Liver (tissue), 9 donors: Measurements from ENCODE around the gene ADAMTS15. TPM values are rescaled to one million over a fixed set of nuclear protein-coding genes. Genes with fewer than 3 reads are reported as not detected.

Experiments
- DNase-seq: peaks from one replicate; pipeline ENCODE4 v3.0.0-alpha.2; 2017; ENCODE audit warnings: low spot score
- H3K27ac ChIP-seq, 2 donors: one replicate each; pipeline ENCODE4 v1.7.0; 2013; ENCODE audit warnings: inconsistent platforms in 2 of 2, low read length in 2 of 2, control low read depth in 1 of 2, low read depth in 1 of 2, mild to moderate bottlenecking in 1 of 2
- H3K27me3 ChIP-seq, 4 donors: one replicate each; pipeline versions ENCODE4 v1.6.1 to v1.7.0; 2013; ENCODE audit warnings: low read length in 3 of 4, inconsistent platforms in 1 of 4, mild to moderate bottlenecking in 1 of 4, moderate library complexity in 1 of 4; ENCODE audit not compliant: control insufficient read depth in 4 of 4, insufficient read depth in 4 of 4
- H3K36me3 ChIP-seq, 4 donors: one replicate each; pipeline versions ENCODE4 v1.6.1 to v1.7.0; 2013; ENCODE audit warnings: low read length in 3 of 4, mild to moderate bottlenecking in 3 of 4, low read depth in 1 of 4, moderate library complexity in 1 of 4; ENCODE audit not compliant: control insufficient read depth in 4 of 4, insufficient read depth in 3 of 4
- H3K4me1 ChIP-seq, 4 donors: one replicate each; pipeline versions ENCODE4 v1.6.1 to v1.7.0; 2013; ENCODE audit warnings: low read length in 3 of 4, mild to moderate bottlenecking in 3 of 4, moderate library complexity in 1 of 4; ENCODE audit not compliant: control insufficient read depth in 4 of 4, insufficient read depth in 4 of 4
- H3K4me3 ChIP-seq, 3 donors: one replicate each; pipeline versions ENCODE4 v1.6.1 to v1.7.0; 2013; ENCODE audit warnings: low read length in 3 of 3, control low read depth in 1 of 3, low read depth in 1 of 3, mild to moderate bottlenecking in 1 of 3
- H3K9ac ChIP-seq, 2 donors: one replicate each; pipeline ENCODE4 v1.7.0; 2013; ENCODE audit warnings: low read length in 2 of 2, mild to moderate bottlenecking in 2 of 2, moderate library complexity in 2 of 2, control low read depth in 1 of 2, low read depth in 1 of 2
- H3K9me3 ChIP-seq, 4 donors: one replicate each; pipeline versions ENCODE4 v1.6.1 to v1.7.0; 2013; ENCODE audit warnings: low read length in 3 of 4; ENCODE audit not compliant: control insufficient read depth in 4 of 4
- ATF3 ChIP-seq: IDR thresholded peaks from 2 replicates; pipeline ENCODE4 v1.6.1; 2016; ENCODE audit warnings: antibody characterized with exemption
- CTCF ChIP-seq: fragments of 150-350 bp; IDR thresholded peaks from 2 replicates; pipeline ENCODE4 v1.5.1; 2017; ENCODE audit warnings: improper control_type of control experiment, low read depth, low read length; ENCODE audit not compliant: missing input control
- FOXA1 ChIP-seq: IDR thresholded peaks from 2 replicates; pipeline ENCODE4 v1.6.1; 2016; ENCODE audit warnings: antibody characterized with exemption
- GABPA ChIP-seq, 2 donors: IDR thresholded peaks in 1 of 2; conservative IDR thresholded peaks in 1 of 2; 2 replicates each; pipeline ENCODE4 v1.6.1; 2016; ENCODE audit warnings: antibody characterized with exemption in 2 of 2, mild to moderate bottlenecking in 1 of 2, moderate library complexity in 1 of 2
- HNF4A ChIP-seq, 2 donors: conservative IDR thresholded peaks; 2 replicates each; pipeline ENCODE4 v1.6.1; 2016; ENCODE audit warnings: antibody characterized with exemption in 2 of 2, mild to moderate bottlenecking in 2 of 2
- JUND ChIP-seq, 2 donors: IDR thresholded peaks; 2 replicates each; pipeline ENCODE4 v1.6.1; 2016; ENCODE audit warnings: antibody characterized with exemption in 2 of 2
- MAX ChIP-seq: IDR thresholded peaks from 2 replicates; pipeline ENCODE4 v1.6.1; 2016; ENCODE audit warnings: antibody characterized with exemption
- NR2F2 ChIP-seq: IDR thresholded peaks from 2 replicates; pipeline ENCODE4 v1.6.1; 2016; ENCODE audit warnings: antibody characterized with exemption
- REST ChIP-seq: IDR thresholded peaks from 2 replicates; pipeline ENCODE4 v1.6.1; 2016; ENCODE audit warnings: antibody characterized with exemption, mild to moderate bottlenecking
- RXRA ChIP-seq, 2 donors: IDR thresholded peaks; 2 replicates each; pipeline ENCODE4 v1.6.1; 2017 to 2018; ENCODE audit warnings: antibody characterized with exemption in 2 of 2, mild to moderate bottlenecking in 1 of 2
- TAF1 ChIP-seq: conservative IDR thresholded peaks from 2 replicates; pipeline ENCODE4 v1.6.1; 2016; ENCODE audit warnings: antibody characterized with exemption, mild to moderate bottlenecking
- YY1 ChIP-seq: IDR thresholded peaks from 2 replicates; pipeline ENCODE4 v1.6.1; 2016; ENCODE audit warnings: antibody characterized with exemption, mild to moderate bottlenecking
- ZBTB33 ChIP-seq: IDR thresholded peaks from 2 replicates; pipeline ENCODE4 v1.6.1; 2016; ENCODE audit warnings: antibody characterized with exemption
- WGBS: extraction: QIAGEN DNeasy Blood & Tissue Kit; methylation state at CpG from one replicate; pipeline ENCODE4 v1.1.7; 2013; 5-methylcytosine and 5-hydroxymethylcytosine counted together
- polyA plus RNA-seq, 2 donors: library from polyadenylated mRNA; stranded (reverse) in 1 of 2; unstranded in 1 of 2; fragments of 200-250 nt in 1 of 2; fragments of >200 nt in 1 of 2; fragmentation: Nextera tagmentation in 1 of 2; extraction: Ambion mirVana in 1 of 2; gene quantifications; one replicate each; pipeline versions ENCODE4 v1.2.1 to v1.2.3, GENCODE V29; 2013 to 2015
- total RNA-seq, 2 donors: library from RNA; depleted of rRNA; stranded (reverse); fragments of >200 nt; gene quantifications; one replicate each; pipeline ENCODE4 v1.2.3, GENCODE V29; 2014
- donor health status: healthy.
- donor health status: healthy.
- donor health status: healthy.
- donor health status: healthy.
- donor health status: healthy.

Gene ADAMTS15
- total and polyA plus RNA-seq, 4 donors = 0.06 to 1.3 (median 0.77) TPM

- no peak overlapping the region for H3K27ac ChIP-seq
- TF ChIP-seq CTCF (peak; percentile 8), RXRA (IDR thresholded peaks at IDR 0.05) (no peak), HNF4A (conservative IDR thresholded peaks at IDR 0.05) (no peak), JUND (IDR thresholded peaks at IDR 0.05) (no peak), ZBTB33 (no peak), TAF1 (no peak)
- H3K9me3 ChIP-seq = no peaks in the 10 kb centered on the region
- H3K4me1 ChIP-seq = peaks cover 11 to 24% (median 20%) of the 10 kb centered on the region in 4 donors
- no peak overlapping the region for H3K4me3 ChIP-seq
- H3K9ac ChIP-seq = no peak overlapping the region
- no peaks in the 10 kb centered on the region for H3K36me3 ChIP-seq
- peaks cover 0 to 12% (median 3%) of the 10 kb centered on the region in 4 donors for H3K27me3 ChIP-seq
- no peak for DNase-seq
- WGBS = 69% methylated on average over 2 of the region's 2 CpGs
Observed at GRCh38 chr11:130429120-130429681, 19.2 kb upstream of the ADAMTS15 start.

GRCh38 chr11:130429983-130430382, 18.5 kb upstream of the ADAMTS15 start:
- 63% methylated on average over 3 of the region's 3 CpGs for WGBS
- TF ChIP-seq GABPA (IDR thresholded peaks at IDR 0.05 in 1 of 2, conservative IDR thresholded peaks at IDR 0.05 in 1 of 2) = no peak
- no peak for TF ChIP-seq REST
- no peak for TF ChIP-seq HNF4A (conservative IDR thresholded peaks at IDR 0.05)
- H3K9ac ChIP-seq = no peak overlapping the region
- H3K4me1 ChIP-seq = peaks cover 11 to 25% (median 21%) of the 10 kb centered on the region in 4 donors
- no peak overlapping the region for H3K27ac ChIP-seq
- H3K9me3 ChIP-seq = no peaks in the 10 kb centered on the region
- H3K36me3 ChIP-seq = no peaks in the 10 kb centered on the region
- no peak overlapping the region for H3K4me3 ChIP-seq
- no peak for DNase-seq
- peaks cover 0 to 12% (median 3%) of the 10 kb centered on the region in 4 donors for H3K27me3 ChIP-seq

GRCh38 chr11:130431331-130431773, 17.1 kb upstream of the ADAMTS15 start:
- WGBS = 14% methylated on average over 10 of the region's 10 CpGs
- DNase-seq = peak; percentile 69
- peaks cover 0 to 9% (median 2%) of the 10 kb centered on the region in 4 donors for H3K27me3 ChIP-seq
- TF ChIP-seq CTCF (peak; percentile 76), JUND (IDR thresholded peaks at IDR 0.05) (no peak), HNF4A (conservative IDR thresholded peaks at IDR 0.05) (peak in 1 of 2 donors; percentile 7), RXRA (IDR thresholded peaks at IDR 0.05) (no peak), TAF1 (no peak), YY1 (no peak), MAX (no peak), ATF3 (no peak), NR2F2 (no peak), FOXA1 (no peak), ZBTB33 (no peak)

More at GRCh38 chr11:130431331-130431773, 17.1 kb upstream of the ADAMTS15 start:
- Histone ChIP-seq H3K36me3 (no peaks in the 10 kb centered on the region), H3K27ac (no peak overlapping the region), H3K9ac (no peak overlapping the region), H3K4me3 (no peak overlapping the region), H3K9me3 (no peaks in the 10 kb centered on the region), H3K4me1 (peaks cover 11 to 31% (median 23%) of the 10 kb centered on the region in 4 donors)
